HCT116 (cell line): Measurements from ENCODE around the gene TMEM59L. TPM values are rescaled to one million over a fixed set of nuclear protein-coding genes. Genes with fewer than 3 reads are reported as not detected.

Experiments used
- ATAC-seq: fragments of 200-7000 bp; cut with Tn5 transposase; 2 replicates; pipeline ENCODE4 v1.9.1; 2020; ENCODE audit warnings: mild to moderate bottlenecking, moderate library complexity
- BruUV-seq: library from RNA; stranded (reverse); fragments of 400-500 nt; replicated peaks from 2 replicates; lab custom pipeline; 2021; lab: Mats Ljungman, UMichigan
- CTCF ChIA-PET: fragments of 300-600 bp; sonication (Branson Sonifier 250); formaldehyde crosslinking; loops from one replicate; lab custom pipeline; 2021; ENCODE audit warnings: antibody characterized with exemption; lab: Charles Lee
- POLR2A ChIA-PET: fragments of 300-600, 350-600 bp; sonication (Branson Sonifier 250); formaldehyde crosslinking; loops from one replicate; lab custom pipeline; 2021; ENCODE audit warnings: antibody characterized with exemption; lab: Charles Lee
- RAD21 ChIA-PET, 2 experiments: fragments of 300-600 bp; sonication (Branson Sonifier 250); formaldehyde crosslinking; loops; one replicate each; lab custom pipeline; 2023; ENCODE audit warnings: low total read pairs in 2 of 2; ENCODE audit not compliant: uncharacterized antibody in 2 of 2, unreplicated experiment in 2 of 2, low non-redundant PET in 1 of 2; lab: Charles Lee
- DNase-seq: peaks from one replicate; pipeline ENCODE4 v3.0.0-alpha.2; 2010; ENCODE audit warnings: low read depth, low spot score
- H2AFZ ChIP-seq: fragments of 200-600 bp; shearing (Covaris generic), sonication (generic); 2 replicates; pipeline ENCODE4 v1.6.1; 2017; ENCODE audit warnings: low read depth, mixed run types, mixed read lengths, antibody characterized with exemption, low read length; ENCODE audit not compliant: poor library complexity, severe bottlenecking
- H3K27ac ChIP-seq: 2 replicates; pipeline ENCODE4 v1.5.1; 2012; ENCODE audit warnings: low read depth, low read length
- H3K27me3 ChIP-seq: fragments of 200-600 bp; sonication (generic); 2 replicates; pipeline ENCODE4 v1.6.1; 2016; ENCODE audit warnings: mixed run types, low read length, mixed read lengths; ENCODE audit not compliant: insufficient read depth
- H3K36me3 ChIP-seq, 2 experiments: fragments of 200-500 bp in 1 of 2; fragments of 200-600 bp in 1 of 2; sonication (Bioruptor generic) in 1 of 2; sonication (generic) in 1 of 2; 2 replicates each; pipeline versions ENCODE4 v1.5.1 to v1.6.1; 2014 to 2016; ENCODE audit warnings: low read length in 2 of 2, inconsistent platforms in 1 of 2, mixed read lengths in 1 of 2, mixed run types in 1 of 2; ENCODE audit not compliant: insufficient read depth in 2 of 2, control insufficient read depth in 1 of 2
- H3K4me1 ChIP-seq, 2 experiments: fragments of 200-600 bp in 1 of 2; sonication (generic) in 1 of 2; 2 replicates each; pipeline versions ENCODE4 v1.5.1 to v1.6.1; 2012 to 2017; ENCODE audit warnings: low read length in 2 of 2, inconsistent platforms in 1 of 2, mild to moderate bottlenecking in 1 of 2, mixed read lengths in 1 of 2, mixed run types in 1 of 2, moderate library complexity in 1 of 2; ENCODE audit not compliant: insufficient read depth in 2 of 2, control insufficient read depth in 1 of 2
- H3K4me2 ChIP-seq: fragments of 200-600 bp; sonication (generic); 2 replicates; pipeline ENCODE4 v1.6.1; 2017; ENCODE audit warnings: mixed run types, low read length, mixed read lengths
- H3K4me3 ChIP-seq, 2 experiments: fragments of 200-600 bp in 1 of 2; sonication (generic) in 1 of 2; replicated peaks in 1 of 2; 2 replicates each; pipeline ENCODE4 v1.5.1; 2011 to 2016; ENCODE audit warnings: low read length in 2 of 2, control low read depth in 1 of 2, low read depth in 1 of 2, mild to moderate bottlenecking in 1 of 2, mixed read lengths in 1 of 2, mixed run types in 1 of 2
- H3K79me2 ChIP-seq: fragments of 200-600 bp; sonication (generic); 2 replicates; pipeline ENCODE4 v1.6.1; 2017; ENCODE audit warnings: mild to moderate bottlenecking, mixed run types, low read length, moderate library complexity, mixed read lengths; ENCODE audit not compliant: insufficient read depth
- H3K9ac ChIP-seq: fragments of 200-600 bp; sonication (generic); 2 replicates; pipeline ENCODE4 v1.6.1; 2016; ENCODE audit warnings: low read length, mixed read lengths
- H3K9me2 ChIP-seq: fragments of 200-600 bp; sonication (generic), shearing (Covaris generic); 2 replicates; pipeline ENCODE4 v1.6.1; 2017; ENCODE audit warnings: mixed run types, mild to moderate bottlenecking, moderate library complexity; ENCODE audit not compliant: insufficient read depth
- H3K9me3 ChIP-seq, 2 experiments: fragments of 200-500 bp in 1 of 2; fragments of 200-600 bp in 1 of 2; sonication (Bioruptor generic) in 1 of 2; sonication (generic) in 1 of 2; 2 replicates each; pipeline ENCODE4 v1.6.1; 2014 to 2017; ENCODE audit warnings: low read length in 2 of 2, mixed read lengths in 2 of 2, inconsistent platforms in 1 of 2, low read depth in 1 of 2, mild to moderate bottlenecking in 1 of 2, mixed run types in 1 of 2, moderate library complexity in 1 of 2; ENCODE audit not compliant: control insufficient read depth in 1 of 2, insufficient read depth in 1 of 2
- H4K20me1 ChIP-seq: fragments of 200-600 bp; sonication (generic), shearing (Covaris generic); 2 replicates; pipeline ENCODE4 v1.6.1; 2017; ENCODE audit warnings: mixed run types, mild to moderate bottlenecking, moderate library complexity; ENCODE audit not compliant: insufficient read depth
- CBX3 ChIP-seq: IDR thresholded peaks from 2 replicates; pipeline ENCODE4 v1.6.1; 2012; ENCODE audit warnings: low read depth
- CEBPB ChIP-seq: IDR thresholded peaks from 2 replicates; pipeline ENCODE4 v1.6.1; 2012; ENCODE audit warnings: low read depth
- EGR1 ChIP-seq: IDR thresholded peaks from 2 replicates; pipeline ENCODE4 v1.6.1; 2012; ENCODE audit warnings: low read depth
- EZH2phosphoT487 ChIP-seq: fragments of 200-600 bp; IDR thresholded peaks from 2 replicates; pipeline ENCODE4 v1.6.1; 2018; ENCODE audit warnings: antibody characterized with exemption, borderline replicate concordance
- FOSL1 ChIP-seq: IDR thresholded peaks from 2 replicates; pipeline ENCODE4 v1.6.1; 2012; ENCODE audit warnings: low read depth
- JUND ChIP-seq: IDR thresholded peaks from 2 replicates; pipeline ENCODE4 v1.6.1; 2012
- POLR2A ChIP-seq: IDR thresholded peaks from 2 replicates; pipeline ENCODE4 v1.7.0; 2011; ENCODE audit warnings: borderline replicate concordance; ENCODE audit not compliant: insufficient read depth, insufficient read length; ENCODE audit errors: extremely low read depth
- POLR2AphosphoS5 ChIP-seq: IDR thresholded peaks from 2 replicates; pipeline ENCODE4 v1.6.1; 2011; ENCODE audit warnings: mild to moderate bottlenecking, low read depth, low read length, moderate library complexity
- SP1 ChIP-seq: IDR thresholded peaks from 2 replicates; pipeline ENCODE4 v1.6.1; 2012; ENCODE audit warnings: low read depth
- YY1 ChIP-seq: IDR thresholded peaks from 2 replicates; pipeline ENCODE4 v1.6.1; 2011; ENCODE audit warnings: low read length, low read depth, moderate library complexity, mild to moderate bottlenecking; ENCODE audit not compliant: insufficient replicate concordance; ENCODE audit errors: extremely low read depth
- intact Hi-C: fragments of 100-400 bp; cut with micrococcal nuclease; formaldehyde crosslinking; loops from 2 replicates; pipeline ENCODE4 v1.10.0; 2022
- total RNA-seq: library from RNA; stranded (reverse); gene quantifications from one replicate; pipeline ENCODE4 v1.2.1, GENCODE V29; 2021; ENCODE audit not compliant: unreplicated experiment
- TF ChIP-seq, protein P1 (sequence below), 3 experiments: fragments of 200-600 bp in 1 of 3; sonication (generic) in 1 of 3; IDR thresholded peaks in 2 of 3; conservative IDR thresholded peaks in 1 of 3; 2 replicates each; pipeline ENCODE4 v1.5.1; 2012 to 2017; ENCODE audit warnings: low read depth in 2 of 3, low read length in 2 of 3, antibody characterized with exemption in 1 of 3, borderline replicate concordance in 1 of 3, control low read depth in 1 of 3, mild to moderate bottlenecking in 1 of 3, mixed read lengths in 1 of 3, mixed run types in 1 of 3, moderate library complexity in 1 of 3; ENCODE audit not compliant: insufficient read depth in 1 of 3

Gene TMEM59L
- total RNA-seq, 1 experiment from 2014 or later, result 14.3 TPM

DNA sequence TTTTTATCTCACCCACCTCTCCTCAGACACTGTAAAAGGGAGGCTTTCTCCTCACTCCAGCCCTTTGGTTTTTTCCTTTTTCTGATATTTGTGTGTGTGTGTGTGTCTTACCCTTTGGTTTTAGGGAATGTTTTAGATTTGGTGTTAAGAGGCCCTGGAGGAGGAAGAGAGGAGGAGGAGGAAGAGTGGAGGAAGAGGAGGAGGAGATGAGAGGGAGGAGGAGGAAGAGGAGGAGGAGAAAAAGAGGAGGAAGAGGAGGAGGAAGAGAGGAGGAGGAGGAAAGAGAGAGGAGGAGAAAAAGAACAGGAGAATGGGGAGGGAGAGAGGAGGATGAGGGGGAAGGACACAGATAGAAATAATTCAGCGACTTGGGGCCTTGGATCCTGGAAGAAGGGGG is 34.7 kb downstream of the TMEM59L start:
- TF ChIP-seq POLR2AphosphoS5 (no peak), POLR2A (no peak), CBX3 (no peak), YY1 (no peak), JUND (no peak), EZH2phosphoT487 (no peak), FOSL1 (no peak), CEBPB (no peak), SP1 (no peak), EGR1 (no peak)
- TF ChIP-seq, protein P1, sequence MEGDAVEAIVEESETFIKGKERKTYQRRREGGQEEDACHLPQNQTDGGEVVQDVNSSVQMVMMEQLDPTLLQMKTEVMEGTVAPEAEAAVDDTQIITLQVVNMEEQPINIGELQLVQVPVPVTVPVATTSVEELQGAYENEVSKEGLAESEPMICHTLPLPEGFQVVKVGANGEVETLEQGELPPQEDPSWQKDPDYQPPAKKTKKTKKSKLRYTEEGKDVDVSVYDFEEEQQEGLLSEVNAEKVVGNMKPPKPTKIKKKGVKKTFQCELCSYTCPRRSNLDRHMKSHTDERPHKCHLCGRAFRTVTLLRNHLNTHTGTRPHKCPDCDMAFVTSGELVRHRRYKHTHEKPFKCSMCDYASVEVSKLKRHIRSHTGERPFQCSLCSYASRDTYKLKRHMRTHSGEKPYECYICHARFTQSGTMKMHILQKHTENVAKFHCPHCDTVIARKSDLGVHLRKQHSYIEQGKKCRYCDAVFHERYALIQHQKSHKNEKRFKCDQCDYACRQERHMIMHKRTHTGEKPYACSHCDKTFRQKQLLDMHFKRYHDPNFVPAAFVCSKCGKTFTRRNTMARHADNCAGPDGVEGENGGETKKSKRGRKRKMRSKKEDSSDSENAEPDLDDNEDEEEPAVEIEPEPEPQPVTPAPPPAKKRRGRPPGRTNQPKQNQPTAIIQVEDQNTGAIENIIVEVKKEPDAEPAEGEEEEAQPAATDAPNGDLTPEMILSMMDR (IDR thresholded peaks at IDR 0.05 in 2 of 3, conservative IDR thresholded peaks at IDR 0.05 in 1 of 3; ENCODE audit: borderline replicate concordance in 1 of 3, insufficient read depth in 1 of 3, low read depth in 2 of 3, low read length in 2 of 3), result no peak
- CTCF ChIA-PET, result no interaction called here
- no peak for ATAC-seq

More for the DNA sequence above, 34.7 kb downstream of the TMEM59L start:
- H3K4me2 ChIP-seq, result no peak overlapping the region
- no peak for DNase-seq
- H3K27ac ChIP-seq, result no peak overlapping the region
- H4K20me1 ChIP-seq, result no peaks in the 10 kb centered on the region
- BruUV-seq, result no TSS peak
- H3K79me2 ChIP-seq, result peaks cover 18% of the 10 kb centered on the region; the same call in 1 of the 2 replicates
- intact Hi-C loops, result no loop called here
- no peak overlapping the region for H2AFZ ChIP-seq
- ChIA-PET RAD21 (no interaction called here), POLR2A (no interaction called here)
- H3K4me3 ChIP-seq, result no peak overlapping the region
- no peak overlapping the region for H3K9ac ChIP-seq
- H3K4me1 ChIP-seq, result peaks cover 0 to 10% of the 10 kb centered on the region in 2 experiments; a peak in 1 of 4 replicates
- H3K36me3 ChIP-seq, result no peaks in the 10 kb centered on the region
- no peaks in the 10 kb centered on the region for H3K9me2 ChIP-seq
- no peaks in the 10 kb centered on the region for H3K9me3 ChIP-seq
- H3K27me3 ChIP-seq, result no peaks in the 10 kb centered on the region
